ENCODE measurements around the gene TIE1.
A peak's percentile ranks its signal among the peaks of the same experiment; 100 is the strongest.

TIE1 gene

DNA sequence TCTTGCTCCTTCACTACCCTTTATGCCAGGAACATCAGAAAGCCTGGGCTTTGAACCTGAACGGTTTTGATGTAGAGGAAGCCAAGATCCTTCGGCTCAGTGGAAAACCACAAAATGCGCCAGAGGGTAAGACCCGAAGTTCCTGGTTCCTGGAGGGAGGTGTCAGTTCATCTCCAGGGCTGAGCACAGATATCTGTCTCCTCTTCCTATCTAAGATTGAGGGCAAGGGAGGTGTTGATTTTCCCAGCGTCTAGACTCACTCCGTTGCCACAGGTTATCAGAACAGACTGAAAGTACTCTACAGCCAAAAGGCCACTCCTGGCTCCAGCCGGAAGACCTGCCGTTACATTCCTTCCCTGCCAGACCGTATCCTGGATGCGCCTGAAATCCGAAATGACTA, 58.9 kb downstream of the TIE1 start:
- TF ChIP-seq ZFX (IDR thresholded peaks at IDR 0.05) = no peak
- TF ChIP-seq, protein P1, sequence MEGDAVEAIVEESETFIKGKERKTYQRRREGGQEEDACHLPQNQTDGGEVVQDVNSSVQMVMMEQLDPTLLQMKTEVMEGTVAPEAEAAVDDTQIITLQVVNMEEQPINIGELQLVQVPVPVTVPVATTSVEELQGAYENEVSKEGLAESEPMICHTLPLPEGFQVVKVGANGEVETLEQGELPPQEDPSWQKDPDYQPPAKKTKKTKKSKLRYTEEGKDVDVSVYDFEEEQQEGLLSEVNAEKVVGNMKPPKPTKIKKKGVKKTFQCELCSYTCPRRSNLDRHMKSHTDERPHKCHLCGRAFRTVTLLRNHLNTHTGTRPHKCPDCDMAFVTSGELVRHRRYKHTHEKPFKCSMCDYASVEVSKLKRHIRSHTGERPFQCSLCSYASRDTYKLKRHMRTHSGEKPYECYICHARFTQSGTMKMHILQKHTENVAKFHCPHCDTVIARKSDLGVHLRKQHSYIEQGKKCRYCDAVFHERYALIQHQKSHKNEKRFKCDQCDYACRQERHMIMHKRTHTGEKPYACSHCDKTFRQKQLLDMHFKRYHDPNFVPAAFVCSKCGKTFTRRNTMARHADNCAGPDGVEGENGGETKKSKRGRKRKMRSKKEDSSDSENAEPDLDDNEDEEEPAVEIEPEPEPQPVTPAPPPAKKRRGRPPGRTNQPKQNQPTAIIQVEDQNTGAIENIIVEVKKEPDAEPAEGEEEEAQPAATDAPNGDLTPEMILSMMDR (conservative IDR thresholded peaks at IDR 0.05) = no peak
- peak overlapping the region; percentile 91 for H3K27ac ChIP-seq

DNA sequence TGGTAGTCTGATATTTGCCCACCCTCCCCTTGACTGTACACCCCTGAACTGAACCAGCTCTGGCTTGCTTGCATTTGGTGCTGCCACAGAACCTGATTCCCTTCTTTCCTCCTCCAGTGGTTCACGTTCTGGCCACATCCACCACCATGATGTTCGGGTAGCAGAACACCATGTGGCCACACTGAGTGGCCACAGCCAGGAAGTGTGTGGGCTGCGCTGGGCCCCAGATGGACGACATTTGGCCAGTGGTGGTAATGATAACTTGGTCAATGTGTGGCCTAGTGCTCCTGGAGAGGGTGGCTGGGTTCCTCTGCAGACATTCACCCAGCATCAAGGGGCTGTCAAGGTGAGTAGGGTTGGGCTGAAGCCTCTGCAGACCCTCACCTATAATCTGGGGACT, 59.8 kb downstream of the TIE1 start:
- no peak for TF ChIP-seq ZFX (IDR thresholded peaks at IDR 0.05)
- TF ChIP-seq, protein P1 (conservative IDR thresholded peaks at IDR 0.05) = no peak
- H3K27ac ChIP-seq = peak overlapping the region; percentile 91

DNA sequence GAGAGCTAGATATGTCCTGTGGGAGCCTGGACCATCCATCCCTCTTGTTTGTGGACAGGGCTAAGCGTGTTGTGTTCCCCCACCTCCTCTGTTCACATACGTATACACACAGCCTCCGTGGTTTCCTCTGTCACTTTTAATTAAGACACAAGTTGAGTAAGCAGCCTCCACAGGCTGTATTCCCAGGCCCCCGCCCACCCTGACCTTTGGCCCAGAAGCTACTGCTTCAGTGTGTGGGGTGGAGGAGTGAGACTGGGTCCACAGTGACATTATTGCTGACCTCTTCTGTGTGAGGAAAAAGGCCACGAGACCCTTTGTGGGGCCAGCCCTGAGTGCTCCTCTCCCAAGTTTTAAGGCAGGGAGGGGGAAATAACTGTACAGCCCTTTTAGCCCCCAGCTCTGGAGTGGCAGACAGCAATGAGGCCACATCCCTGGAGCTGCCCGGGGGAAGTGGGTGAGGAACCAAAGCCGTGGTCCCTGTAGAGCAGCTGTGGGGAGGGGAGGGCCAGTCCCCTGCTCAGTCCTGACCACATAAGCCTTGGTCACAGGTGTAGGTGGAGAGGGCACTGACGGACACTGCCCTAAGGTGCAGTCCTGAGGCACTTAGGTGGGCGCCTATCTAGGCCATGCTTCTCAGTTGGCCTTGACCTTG, 62.6 kb downstream of the TIE1 start:
- no peak overlapping the region for H3K27ac ChIP-seq
- no peak for TF ChIP-seq ZFX (IDR thresholded peaks at IDR 0.05)
- TF ChIP-seq, protein P1 (conservative IDR thresholded peaks at IDR 0.05) = no peak

DNA sequence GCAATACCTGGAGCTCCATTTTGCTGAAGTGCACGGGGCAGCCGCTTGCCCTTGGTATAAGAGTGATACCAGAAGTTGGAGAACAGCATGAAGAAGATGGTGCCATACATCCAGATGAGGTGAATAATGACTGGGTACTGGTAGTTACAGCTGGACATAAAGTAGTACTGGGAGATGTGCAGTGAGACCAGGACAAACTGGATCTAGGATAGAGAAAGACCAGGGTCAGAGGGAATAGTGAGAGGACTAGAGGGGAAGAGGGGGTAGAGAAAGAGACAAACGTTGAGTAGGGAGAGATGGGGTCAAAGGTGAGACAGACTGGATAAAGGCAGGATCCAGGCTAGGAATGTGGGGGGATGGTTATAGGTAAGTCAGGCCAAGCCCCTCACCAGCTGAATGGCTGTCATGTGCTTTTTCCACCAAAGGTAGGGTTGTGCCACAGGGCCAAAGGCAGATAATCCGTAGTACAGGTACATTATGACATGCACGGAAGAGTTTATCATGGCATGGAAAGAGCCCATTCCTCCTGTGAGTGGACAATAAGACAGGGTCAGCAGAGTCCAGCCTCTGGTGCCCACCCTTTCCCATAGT, 63.2 kb downstream of the TIE1 start:
- TF ChIP-seq ZFX (IDR thresholded peaks at IDR 0.05) = no peak
- TF ChIP-seq, protein P1 (conservative IDR thresholded peaks at IDR 0.05) = no peak
- no peak overlapping the region for H3K27ac ChIP-seq

DNA sequence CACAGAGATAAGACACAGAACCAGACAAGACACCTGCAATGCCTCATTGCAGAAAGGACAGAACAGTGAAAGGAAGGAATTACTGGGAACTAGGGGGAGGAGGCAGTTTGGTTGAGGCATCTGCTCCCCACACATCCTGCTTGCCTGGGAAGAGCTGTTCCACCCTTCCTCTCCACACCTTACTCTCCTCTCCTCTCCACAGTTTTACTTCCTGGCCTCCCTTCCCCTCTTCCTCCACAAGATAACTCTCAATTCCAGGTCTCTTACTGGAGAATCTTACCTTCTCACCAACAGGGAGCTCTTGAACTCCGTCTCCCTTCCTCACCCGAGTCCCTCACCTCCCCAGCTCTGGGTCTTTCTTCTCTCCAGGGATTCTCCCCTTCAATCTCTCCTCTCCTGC, 64.9 kb downstream of the TIE1 start:
- H3K27ac ChIP-seq = peak overlapping the region; percentile 97

DNA sequence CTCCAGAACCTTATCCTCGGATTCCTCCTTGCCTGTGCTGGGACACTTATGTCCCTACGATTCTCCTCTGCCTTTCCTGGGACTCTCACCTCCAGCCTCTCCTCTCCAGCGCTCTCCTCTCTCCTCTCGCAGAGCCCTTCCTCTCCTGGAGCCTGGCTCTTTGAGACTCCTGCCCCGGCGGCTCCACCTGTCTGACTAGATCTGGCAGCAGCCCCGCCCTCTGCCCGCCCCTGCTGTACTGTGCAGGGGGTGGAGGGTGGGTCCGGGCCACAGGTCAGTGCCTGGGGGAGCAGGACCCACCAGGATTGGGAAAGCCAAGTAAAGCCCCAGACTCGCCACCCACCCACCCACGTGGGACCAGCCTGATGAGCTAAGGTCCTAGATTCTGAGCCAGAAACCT, 65.4 kb downstream of the TIE1 start:
- TF ChIP-seq ZFX (IDR thresholded peaks at IDR 0.05) = no peak
- TF ChIP-seq, protein P1 (conservative IDR thresholded peaks at IDR 0.05) = no peak
- H3K27ac ChIP-seq = peak overlapping the region; percentile 97

More for the DNA sequence above, 64.9 kb downstream of the TIE1 start:
- TF ChIP-seq, protein P1 (conservative IDR thresholded peaks at IDR 0.05) = no peak
- no peak for TF ChIP-seq ZFX (IDR thresholded peaks at IDR 0.05)

DNA sequence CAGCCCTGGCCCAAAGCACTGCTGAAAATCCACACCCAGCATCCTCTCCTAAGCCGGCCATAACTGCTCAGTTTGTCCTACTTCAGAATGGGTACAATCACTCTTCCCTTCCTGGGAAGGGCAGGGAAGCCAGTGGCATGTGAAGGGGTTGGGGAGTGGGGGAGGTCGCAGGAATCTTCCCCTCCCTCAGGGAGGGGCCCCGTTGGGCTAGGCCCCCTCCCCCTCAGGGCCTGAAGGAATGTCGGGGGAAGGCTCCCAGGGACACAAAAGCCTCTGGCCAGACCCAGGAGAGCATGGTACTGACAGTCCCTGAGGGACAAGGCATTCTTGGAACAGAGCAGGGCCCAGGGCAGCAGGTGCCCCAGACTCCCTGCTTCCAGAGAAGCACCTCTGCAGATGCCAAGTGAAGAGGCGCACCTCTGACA, 65.8 kb downstream of the TIE1 start:
- peak overlapping the region; percentile 97 for H3K27ac ChIP-seq
- no peak for TF ChIP-seq ZFX (IDR thresholded peaks at IDR 0.05)
- TF ChIP-seq, protein P1 (conservative IDR thresholded peaks at IDR 0.05) = no peak

All from C4-2B (cell line).